ENCODE results near the gene GNAZ. TPM values are rescaled to one million over a fixed set of nuclear protein-coding genes. Genes with fewer than 3 reads are reported as not detected.

GNAZ gene
- total RNA-seq, 1 experiment from 2014 or later = 9.1 TPM

GRCh38 chr22:23072077-23072910 lies 2.0 kb downstream of the GNAZ start:
- no peak for DNase-seq (ENCODE audit: low read depth)

GRCh38 chr22:23072911-23073491 lies 2.7 kb downstream of the GNAZ start:
- in situ Hi-C loops (cut with HindIII; ENCODE audit: low pct_unique_long_range_greater_than_20kb, low sequenced_read_pairs) = no loop called here
- no peak for DNase-seq (ENCODE audit: low read depth)

More at GRCh38 chr22:23072077-23072910, 2.0 kb downstream of the GNAZ start:
- in situ Hi-C loops (cut with HindIII; ENCODE audit: low pct_unique_long_range_greater_than_20kb, low sequenced_read_pairs) = no loop called here

DNA sequence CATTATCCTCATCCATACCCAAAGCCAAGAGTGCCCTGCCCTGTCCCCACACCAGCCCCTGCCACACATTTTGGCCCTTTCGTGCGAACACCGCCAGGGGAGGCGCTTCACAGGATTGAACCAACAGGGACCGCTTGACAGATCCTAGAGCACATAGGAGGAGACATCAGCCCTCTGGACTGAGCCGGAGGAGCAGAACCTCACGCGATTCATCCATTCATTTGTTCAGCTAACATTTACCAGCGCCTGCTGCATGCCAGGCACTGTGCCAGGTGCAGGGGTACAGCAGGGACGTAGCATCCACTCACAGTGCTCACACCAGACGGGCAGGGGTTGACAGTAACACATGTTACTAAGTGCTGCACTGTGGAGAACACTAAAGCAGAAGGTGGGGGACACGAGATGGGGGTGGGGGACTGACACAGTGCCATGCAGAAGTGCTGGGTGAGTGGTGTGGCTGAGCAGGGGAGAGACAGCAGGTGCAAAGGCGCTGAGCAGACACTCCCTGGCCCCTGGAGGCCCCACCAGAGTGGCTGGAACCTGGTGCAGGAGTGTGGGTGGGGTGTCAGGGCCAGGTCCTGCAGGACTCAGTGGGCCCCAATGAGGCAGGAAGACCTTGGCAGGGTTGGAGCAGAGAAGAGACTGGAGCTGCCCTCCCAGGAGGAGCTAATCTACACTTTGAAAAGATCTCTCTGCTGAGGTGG lies 3.4 kb downstream of the GNAZ start:
- no peak for DNase-seq (ENCODE audit: low read depth)
- in situ Hi-C loops (cut with HindIII; ENCODE audit: low pct_unique_long_range_greater_than_20kb, low sequenced_read_pairs) = no loop called here

GRCh38 chr22:23074451-23074850 lies 4.1 kb downstream of the GNAZ start:
- in situ Hi-C loops (cut with HindIII; ENCODE audit: low pct_unique_long_range_greater_than_20kb, low sequenced_read_pairs) = no loop called here
- no peak for DNase-seq (ENCODE audit: low read depth)

GRCh38 chr22:23075050-23075449 lies 4.7 kb downstream of the GNAZ start:
- DNase-seq (ENCODE audit: low read depth) = no peak
- in situ Hi-C loops (cut with HindIII; ENCODE audit: low pct_unique_long_range_greater_than_20kb, low sequenced_read_pairs) = no loop called here

DNA sequence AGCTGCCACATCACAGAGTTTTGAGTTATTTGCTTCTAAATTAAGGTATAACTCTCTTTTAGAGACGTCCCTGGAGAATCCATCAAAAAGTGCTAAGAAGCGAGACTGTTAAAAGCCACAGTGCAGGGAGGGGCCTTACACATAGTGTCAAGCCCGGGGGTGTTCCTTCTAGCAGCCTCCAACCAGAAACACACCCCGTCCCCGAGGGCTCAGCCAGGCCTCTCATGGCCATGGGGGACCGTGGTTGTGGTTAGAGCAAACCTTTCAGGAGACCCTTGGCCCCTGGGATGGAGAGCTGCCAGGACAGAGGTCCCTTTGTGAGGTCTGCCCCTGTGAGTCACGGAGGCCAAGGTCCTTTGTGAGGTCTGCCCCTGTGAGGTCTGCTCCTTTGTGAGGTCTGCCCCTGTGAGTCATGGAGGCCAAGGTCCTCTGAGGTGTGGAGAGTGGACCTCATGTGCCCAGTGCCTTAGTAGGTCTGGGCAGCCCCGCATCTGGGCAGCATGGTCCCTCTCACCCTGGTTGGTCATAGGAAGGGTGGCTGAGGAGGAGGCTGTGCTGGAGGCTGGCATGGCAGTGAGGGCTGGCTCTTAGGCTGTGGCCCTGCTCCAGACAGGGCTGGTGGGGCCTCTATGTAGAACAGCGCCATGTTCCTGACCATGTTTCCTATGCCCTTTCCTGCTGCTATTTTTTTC lies 5.4 kb downstream of the GNAZ start:
- in situ Hi-C loops (cut with HindIII; ENCODE audit: low pct_unique_long_range_greater_than_20kb, low sequenced_read_pairs) = no loop called here
- no peak for DNase-seq (ENCODE audit: low read depth)

DNA sequence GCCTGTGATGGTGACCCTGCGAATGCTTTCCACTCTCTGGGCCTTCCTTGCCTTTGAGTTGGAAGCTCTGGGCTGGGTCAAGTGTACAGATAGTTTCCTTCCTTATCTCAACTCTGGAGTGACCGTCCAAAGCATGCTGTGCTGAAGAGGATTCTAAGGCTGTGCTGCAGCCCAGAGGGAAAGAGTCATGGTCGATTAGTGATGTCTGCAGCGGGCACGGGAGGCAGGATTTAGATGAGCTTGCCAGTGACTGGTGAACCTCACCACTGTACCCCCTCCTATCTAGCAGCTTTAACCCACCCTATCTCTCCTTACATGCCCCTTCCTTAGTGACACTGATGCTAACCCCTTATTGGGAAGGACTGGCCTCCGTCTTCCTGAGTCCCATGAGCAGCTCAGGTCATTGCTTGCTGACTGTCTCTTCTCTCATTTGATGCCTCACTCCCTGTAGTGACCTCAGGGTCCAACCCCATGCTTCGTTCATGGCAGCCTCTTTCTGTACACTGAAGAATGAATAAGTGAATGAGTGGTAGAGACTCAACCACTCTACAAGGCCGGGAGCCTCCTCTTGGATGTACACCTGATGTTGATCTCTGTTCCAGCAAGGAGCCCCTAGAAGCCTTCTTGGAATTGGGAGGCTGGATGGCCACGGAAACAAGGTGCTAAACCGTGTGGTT lies 6.7 kb downstream of the GNAZ start:
- no peak for DNase-seq (ENCODE audit: low read depth)
- in situ Hi-C loops (cut with HindIII; ENCODE audit: low pct_unique_long_range_greater_than_20kb, low sequenced_read_pairs) = no loop called here

DNA sequence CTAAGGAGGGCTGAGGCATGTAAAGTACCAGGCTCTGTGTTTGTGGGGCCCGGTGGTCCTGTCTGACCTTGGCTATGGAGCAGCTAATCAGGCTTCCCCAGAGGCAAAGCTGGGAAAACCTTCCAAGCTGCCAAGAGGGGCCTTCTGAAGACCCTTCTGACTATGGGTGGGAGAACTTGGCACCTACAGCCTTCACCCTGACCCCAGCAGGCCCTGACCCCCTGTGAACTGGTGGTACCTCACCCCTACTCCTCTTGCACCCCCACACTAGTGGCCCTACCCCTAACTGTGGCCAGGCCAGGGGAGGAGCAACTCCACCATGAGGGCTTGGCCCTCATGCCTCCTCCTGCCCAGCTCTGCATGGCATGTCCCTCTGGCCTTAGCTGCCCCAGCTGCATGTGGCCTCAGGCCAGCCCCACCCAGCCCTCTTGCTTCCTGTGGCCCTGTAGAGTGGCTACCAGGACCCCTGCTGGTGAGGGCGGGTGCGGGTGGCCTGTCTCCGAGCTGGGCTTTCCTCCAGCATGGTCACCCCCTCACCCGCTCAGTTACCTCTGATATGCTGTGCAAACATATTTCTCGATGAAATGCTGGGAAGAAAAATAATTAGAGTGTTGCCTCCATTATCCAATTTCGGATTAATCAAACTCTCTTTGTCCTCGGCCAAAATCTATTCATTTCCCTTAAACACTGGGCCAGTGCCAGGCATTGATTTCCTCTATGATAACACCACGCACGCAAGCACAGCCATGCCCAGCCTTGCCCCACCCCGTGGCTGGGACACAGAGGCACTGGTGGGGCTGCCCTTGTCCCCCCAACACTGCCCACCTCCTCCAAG lies 7.5 kb downstream of the GNAZ start:
- in situ Hi-C loops (cut with HindIII; ENCODE audit: low pct_unique_long_range_greater_than_20kb, low sequenced_read_pairs) = no loop called here
- DNase-seq (ENCODE audit: low read depth) = no peak

DNA sequence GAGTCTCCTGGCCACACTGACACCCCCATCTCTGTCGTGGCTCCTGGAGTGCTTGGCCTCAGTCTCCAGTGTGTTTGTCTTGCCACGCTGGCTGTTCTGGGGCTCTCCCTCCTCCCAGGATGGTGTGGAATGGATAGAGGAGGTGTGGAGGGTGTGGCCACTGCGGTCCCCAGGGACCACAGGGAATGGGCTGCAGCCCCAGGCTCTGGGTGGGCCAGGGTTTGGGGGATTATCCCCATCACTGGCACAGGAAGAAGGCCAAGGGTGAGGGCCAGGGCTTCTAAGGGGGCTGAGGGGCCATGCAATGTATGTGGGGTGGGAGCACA lies 8.1 kb downstream of the GNAZ start:
- in situ Hi-C loops (cut with HindIII; ENCODE audit: low pct_unique_long_range_greater_than_20kb, low sequenced_read_pairs) = no loop called here

GRCh38 chr22:23079240-23079768 lies 9.0 kb downstream of the GNAZ start:
- no peak for DNase-seq (ENCODE audit: low read depth)
- in situ Hi-C loops (cut with HindIII; ENCODE audit: low pct_unique_long_range_greater_than_20kb, low sequenced_read_pairs) = no loop called here

More for the DNA sequence above, 8.1 kb downstream of the GNAZ start:
- no peak for DNase-seq (ENCODE audit: low read depth)

DNA sequence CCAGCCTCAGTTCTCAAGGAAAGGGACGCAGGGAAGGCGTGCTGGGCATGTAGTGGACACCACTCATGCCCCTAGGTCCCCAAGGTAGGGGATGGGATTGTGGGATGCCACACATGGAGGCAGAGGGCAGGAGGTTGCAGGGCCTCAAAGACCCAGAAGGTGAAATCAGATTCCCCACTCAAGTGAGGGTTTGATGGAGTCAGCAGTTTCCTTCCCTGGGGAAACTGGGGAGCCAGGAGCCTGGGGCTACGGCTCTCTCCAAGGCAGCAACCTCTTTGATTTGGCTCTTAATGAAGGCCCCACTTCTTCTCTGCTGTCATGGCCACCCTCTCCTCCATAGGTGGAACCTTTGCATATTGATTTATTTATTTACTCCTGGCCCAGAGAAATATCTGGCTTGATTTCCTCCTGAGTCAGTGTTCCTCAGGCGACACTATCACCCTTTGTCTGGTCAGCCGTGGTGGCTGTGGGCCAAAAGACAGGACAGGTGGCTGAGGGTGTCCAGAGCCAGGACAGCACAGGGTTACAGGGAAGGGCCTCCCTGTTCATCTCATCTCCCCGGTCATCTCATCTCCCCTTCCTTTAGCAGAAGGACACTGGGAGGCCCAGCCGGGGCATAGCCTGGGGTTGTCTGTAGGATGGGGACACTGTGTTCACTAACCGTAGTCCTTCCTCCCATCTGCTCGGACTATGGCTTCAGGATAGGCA lies 9.6 kb downstream of the GNAZ start:
- in situ Hi-C loops (cut with HindIII; ENCODE audit: low pct_unique_long_range_greater_than_20kb, low sequenced_read_pairs) = no loop called here
- no peak for DNase-seq (ENCODE audit: low read depth)

DNA sequence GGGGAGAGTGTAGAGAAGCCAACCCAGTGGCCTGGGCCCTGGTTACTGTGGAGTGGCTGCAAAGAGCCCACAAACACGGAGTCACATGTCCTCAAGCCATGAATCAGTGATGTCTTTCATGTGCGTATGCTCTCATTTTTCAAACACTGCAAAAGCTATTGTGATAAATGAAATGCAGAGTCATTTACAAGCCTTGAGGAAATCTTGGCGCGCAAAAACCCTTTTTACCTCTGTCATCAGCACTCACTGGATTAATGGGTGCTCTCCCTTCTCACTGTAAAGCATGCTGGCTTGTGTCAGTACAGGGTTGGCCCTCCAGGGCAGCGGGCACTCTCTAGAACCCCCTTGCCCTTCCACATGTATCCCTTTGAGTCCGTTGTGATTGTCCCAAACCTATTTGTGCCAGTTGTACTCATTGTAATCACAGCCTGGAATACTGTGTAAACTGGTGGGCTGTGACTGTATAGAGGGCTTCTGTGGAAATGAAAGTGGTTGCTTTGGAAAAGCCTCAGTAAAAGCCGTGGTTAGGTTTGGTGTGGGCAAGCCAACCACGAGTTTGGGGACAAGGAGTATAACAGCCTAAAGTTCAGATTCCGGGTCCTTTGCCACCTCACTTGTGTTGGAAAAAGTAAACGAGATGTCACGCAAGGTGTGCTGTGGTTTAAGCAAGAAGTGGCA lies 10.4 kb downstream of the GNAZ start:
- in situ Hi-C loops (cut with HindIII; ENCODE audit: low pct_unique_long_range_greater_than_20kb, low sequenced_read_pairs) = no loop called here
- no peak for DNase-seq (ENCODE audit: low read depth)

DNA sequence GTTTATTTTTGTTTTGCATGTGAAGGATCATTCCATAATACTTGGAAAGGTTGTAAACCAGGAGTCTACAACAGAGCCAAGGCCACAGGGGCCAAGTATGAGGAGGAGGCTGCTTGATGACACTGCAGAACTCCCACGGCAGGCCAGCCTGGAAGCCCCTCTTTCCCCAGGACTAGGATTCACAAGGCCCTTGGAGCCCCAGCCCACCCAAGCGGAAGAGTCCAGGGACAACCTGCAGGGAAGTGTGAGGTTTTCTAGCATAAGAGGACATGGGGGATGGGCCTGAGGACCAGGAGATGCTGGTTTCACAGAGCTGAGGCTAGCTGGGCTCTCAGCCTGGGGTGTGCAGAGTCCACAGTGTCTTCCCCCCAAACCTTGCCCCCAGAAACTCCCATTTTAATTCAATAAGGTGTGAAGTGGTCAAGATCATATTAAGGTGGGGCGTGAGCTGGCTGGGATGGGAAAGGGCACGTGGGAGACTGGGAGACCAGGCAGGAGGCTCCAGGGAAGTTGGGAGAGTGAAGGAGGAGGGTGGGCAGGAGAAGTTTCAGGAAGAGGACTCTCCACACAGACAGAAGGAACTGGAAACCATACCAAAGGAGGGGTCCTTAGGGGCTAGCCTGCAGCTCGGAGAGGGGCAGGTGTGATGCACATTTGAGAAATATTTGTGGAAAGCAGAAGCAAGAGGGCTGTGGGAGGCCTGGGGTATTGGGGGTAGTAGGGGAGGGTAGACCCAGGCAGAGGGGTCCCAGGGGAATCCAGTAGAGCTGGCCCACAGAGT lies 12.4 kb downstream of the GNAZ start:
- DNase-seq (ENCODE audit: low read depth) = no peak
- in situ Hi-C loops (cut with HindIII; ENCODE audit: low pct_unique_long_range_greater_than_20kb, low sequenced_read_pairs) = no loop called here

DNA sequence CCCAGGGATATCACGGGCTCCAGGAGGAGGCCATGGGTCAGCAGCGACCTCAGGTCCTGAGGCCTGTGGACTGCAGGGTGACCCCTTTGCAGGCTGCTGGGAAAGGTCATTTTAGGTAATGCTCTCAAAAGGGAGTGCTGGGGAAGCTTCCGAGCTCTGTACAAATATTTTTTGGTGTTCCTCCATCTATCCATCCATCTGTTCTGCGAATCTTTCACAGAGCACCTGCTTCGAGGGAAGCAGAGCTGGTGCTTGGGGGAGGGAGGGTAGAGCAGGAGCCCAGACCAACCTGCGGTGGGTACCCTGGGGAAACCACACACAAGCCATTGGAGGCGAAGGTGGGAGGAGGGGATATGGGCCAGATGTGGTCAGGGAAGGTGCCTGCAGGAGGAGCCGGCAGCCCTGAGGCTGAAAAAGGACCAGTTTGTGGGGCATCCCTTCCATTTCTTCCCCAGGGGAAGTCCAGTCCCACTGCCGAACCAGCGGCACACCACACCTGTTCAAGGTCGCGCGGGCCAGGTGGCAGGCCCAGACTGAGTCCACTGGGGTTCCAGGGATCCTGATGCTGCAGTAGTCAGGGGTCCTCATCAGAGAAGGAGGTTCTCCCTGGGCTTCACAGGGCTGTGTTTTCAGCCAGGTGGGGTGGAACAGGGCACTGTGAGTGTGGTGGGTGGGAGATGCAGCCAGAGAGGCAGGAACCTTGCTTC lies 13.1 kb downstream of the GNAZ start:
- in situ Hi-C loops (cut with HindIII; ENCODE audit: low pct_unique_long_range_greater_than_20kb, low sequenced_read_pairs) = no loop called here
- no peak for DNase-seq (ENCODE audit: low read depth)
